DMS153 treated with DMSO at 0.1 percent for 48 hours (cell line): Measurements from ENCODE around the gene C1QTNF6.

Experiments
- DNase-seq: peaks from one replicate; lab custom pipeline; 2025; ENCODE audit not compliant: unreplicated experiment; lab: John Stamatoyannopoulos, UW

C1QTNF6 gene

DNA sequence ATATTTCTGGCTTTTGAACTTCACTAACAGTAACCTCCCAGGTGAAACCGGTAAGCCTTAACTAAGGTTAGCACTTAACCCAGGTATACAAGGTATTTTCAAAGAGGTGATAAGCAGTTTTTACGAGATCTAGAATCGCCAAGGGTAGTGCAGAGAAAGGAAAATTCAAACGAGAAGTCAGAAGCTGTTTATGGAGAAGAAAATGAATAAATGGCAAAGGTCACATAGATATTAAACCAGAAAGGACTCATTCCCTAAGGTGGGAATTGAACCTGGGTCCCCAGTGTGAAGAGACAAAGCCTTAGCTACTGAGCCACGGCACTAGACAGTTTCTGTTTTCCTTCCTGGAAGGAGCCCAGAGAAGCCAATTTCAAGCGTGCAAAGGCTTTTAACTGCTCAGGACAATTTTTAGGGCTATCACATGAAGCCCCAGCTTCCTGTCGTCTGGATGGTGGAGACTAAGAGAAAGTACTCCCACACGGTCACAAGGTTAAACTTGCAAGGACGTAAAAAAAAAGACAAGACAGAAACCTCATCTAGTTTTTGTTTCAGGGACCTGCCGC, 5.7 kb upstream of the C1QTNF6 start:
- DNase-seq = no peak

DNA sequence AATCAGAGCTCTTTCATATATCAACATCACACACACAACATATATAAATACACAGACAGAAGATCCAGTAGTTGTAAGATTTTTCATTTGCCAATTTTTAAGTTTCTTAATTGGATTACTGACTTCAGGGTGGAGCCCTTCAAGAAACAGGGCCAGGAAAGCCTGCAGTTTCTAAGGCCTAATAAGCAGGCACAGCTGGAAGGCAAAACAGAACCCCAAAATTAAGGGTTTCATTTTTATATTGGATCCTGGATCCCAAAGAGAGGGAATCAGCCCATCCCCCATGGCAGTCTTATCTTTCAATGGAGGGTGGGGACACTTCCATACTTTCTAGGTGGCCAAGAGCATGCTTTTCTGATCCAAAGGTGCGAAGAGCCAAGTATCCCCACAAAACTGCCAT, 4.7 kb upstream of the C1QTNF6 start:
- no peak for DNase-seq

DNA sequence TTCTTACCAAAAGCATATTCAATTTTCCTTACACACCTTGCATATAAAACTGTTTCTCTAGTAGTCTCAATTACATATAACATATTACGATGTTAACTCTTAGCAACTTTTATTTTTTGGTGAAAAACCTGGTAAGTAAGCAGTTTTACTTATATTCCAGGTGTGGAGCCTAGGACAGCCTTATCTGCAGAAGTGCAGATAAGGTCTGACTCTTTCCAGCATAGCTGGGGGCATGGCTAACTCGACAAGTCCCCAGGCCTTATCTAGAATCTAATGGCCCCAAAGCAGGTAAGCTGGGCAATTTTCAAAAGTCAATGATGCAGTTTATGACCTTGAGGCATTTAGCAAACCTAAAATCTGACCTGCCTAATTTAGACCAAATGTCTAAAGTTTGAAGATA, 4.2 kb upstream of the C1QTNF6 start:
- no peak for DNase-seq

DNA sequence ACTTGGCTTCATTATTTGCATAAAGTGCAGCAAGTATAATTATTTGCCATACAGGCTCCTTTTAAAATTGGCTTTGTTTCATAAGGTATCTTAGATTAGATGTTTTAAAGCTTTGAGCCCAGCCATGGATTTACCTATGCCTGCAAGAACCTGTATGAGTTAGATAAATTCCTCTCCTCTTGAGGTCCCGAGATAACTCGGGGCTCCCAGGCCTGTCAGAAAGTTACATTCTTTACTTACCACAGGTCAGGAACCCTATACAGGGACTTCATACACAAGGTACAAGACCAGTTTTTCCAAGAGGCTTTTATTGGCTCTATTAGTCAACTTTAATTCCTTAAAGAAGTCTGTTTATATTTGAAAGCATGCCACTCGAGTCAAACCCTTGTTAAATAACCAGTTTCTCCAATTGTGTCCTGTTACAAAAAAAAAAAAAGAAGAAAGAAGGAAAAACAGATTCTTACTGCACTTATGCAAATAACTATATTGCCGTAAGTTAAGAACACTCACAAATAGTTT, 2.3 kb upstream of the C1QTNF6 start:
- DNase-seq = no peak

DNA sequence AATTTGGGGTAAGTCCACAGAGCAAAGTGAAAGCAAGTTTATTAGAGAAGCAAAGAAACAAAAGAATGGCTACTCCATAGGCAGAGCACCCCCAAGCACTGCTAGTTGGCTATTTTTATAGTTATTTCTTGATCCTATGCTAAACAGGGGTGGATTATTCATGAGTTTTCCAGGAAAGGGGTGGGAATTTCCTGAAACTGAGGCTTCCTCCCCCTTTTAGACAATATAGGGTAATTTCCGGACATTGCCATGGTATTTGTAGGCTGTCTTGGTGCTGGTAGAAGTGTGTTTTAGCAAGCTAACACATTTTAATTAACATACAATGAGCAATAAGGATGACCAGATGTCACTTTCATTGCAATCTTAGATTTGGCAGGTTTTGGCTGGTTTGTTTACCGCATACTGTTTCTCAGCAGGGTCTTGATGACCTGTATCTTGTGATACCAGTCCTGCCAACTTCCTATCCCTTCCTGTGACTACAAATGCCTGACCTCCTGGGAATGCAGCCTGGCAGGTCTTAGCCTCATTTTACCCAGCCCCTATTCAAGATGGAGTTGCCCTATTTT, 937 bp upstream of the C1QTNF6 start:
- no peak for DNase-seq

DNA sequence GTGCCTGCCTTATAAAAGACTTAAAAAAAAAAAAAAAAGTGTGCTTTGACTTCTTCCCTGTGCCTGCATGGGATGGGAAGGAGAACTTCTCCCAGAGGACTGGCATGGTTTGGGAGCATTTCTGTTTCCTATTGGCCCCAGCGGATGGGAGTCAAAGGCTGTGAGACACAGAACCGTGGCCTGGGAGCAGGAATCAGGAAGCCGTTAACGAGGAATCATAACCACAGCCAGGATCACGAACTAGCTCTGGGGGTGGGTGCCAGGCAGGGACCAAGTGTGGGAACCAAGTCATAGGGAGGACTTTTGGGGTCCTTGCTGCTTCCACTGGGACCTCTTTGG, 526 bp downstream of the C1QTNF6 start:
- peak; percentile 31 for DNase-seq

DNA sequence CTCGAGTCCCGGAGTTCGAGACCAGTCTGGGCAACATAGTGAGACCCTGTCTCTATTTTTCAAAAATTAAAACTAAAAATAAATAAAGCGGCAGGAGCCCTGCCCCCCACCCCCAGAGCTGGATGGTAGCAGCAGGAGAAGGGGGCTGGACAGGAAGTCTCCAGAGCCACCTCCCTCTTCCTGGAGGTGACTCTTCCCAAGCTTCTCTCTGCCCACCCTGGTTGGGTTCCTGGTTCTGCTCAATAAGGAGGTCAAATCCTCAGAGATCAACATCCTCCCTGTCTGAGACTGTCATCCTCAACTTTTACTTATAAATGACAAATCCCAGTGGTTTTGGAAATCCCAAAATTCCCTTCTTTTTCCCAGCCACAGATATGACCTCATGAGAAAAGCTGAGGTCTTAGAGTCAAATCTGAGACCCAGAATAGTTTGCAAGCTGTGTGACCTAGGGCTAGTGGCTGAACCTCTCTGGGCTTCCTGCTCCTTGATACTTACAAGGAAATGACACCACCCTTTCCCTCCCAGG, 987 bp downstream of the C1QTNF6 start:
- DNase-seq = no peak

DNA sequence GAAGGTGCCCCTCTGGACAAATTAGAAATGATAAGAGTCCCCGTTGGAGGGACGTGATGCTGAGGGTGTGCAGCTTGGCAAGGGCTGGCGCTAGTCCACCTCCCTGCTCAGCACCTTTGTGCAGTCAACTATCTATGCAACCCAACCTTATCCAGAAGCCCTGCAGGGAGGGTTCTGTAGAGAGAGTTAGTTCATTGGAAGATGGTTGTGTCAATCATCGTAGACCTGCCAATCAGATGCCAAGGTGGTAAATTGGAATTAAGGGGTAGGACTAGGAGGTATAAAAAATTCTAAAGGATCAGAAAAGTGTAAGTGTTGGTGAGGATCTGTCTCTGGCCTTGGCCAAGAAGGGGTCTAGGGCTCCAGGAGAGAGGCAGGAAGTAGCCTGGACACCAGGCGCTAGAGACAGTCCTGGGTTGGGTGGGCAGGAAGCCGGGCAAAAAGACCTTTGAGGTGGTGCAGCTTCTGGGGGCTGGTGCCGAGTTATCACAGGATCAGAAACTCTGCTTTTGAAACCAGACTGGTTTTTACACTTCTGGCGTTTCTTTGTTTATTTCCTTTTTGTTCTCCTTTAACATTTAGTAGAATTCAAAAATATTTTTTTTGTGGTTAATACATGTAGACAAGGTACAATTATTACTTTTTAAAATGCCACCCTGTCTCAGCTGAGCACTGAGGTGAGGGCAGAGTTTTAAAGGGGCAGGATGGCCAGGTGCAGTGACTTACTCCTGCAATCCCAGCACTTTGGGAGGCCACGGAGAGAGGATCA, 1.6 kb downstream of the C1QTNF6 start:
- DNase-seq = peak; percentile 66

DNA sequence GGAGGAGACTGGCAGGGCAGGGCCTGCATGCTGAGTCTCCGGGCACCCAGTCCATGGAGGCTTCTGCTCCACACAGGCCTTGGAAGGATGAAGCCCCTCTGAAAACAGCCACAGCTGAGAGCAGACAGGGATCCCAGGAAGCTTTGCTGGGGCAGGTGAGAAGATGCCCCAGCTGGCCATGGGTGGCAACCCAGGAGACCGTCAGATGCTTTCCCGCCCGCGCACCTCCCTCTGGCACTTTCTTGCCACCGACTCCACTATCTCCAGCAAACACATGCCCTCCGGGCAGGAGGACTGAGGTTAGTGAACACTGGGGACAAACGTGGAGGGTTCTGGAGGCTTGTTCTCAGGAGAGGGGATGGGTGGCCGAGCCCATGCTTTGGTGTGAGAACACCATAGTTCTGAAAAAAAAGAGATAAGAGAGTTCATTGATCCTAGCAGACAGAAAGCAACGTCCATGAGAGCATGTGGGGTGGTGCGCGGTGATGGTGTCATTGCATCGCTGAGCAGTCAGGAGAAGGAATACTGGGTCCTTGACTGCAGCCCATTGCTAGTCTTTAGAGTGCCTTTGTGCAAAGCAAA, 2.3 kb downstream of the C1QTNF6 start:
- no peak for DNase-seq

DNA sequence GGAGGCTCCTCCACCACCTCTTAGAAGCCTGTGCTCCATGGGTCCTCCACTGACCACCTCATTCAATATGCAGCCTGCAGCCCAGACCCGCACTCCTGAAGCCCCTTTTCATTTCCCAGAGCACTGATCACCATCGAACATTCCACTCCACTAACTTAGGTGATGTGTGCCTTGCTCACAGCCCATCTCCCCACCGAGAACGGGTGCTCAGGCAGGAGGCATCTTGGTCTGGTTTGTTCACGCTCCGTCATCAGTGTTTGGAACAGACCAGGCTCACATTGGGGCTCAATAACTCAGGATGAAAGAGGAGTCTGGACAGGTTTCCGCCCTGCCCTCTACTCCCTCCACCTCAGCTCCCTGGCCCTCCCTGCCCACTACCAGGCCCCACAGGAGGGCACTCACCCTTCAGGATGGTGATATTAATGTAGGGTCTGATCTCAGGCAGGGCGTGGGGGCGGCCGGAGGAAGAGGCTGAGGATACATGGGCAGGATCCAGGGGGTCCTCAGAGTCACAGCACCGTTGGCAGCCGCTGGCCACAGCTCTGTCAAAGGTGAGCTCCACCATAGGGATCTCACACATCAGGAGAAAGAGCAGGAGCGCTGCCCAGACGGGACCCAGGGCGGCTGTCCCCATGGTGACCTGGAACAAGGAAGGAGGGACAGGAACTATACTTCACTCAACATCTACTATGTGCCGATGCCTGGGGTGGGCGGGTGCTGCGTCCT, 3.1 kb downstream of the C1QTNF6 start:
- DNase-seq = no peak

DNA sequence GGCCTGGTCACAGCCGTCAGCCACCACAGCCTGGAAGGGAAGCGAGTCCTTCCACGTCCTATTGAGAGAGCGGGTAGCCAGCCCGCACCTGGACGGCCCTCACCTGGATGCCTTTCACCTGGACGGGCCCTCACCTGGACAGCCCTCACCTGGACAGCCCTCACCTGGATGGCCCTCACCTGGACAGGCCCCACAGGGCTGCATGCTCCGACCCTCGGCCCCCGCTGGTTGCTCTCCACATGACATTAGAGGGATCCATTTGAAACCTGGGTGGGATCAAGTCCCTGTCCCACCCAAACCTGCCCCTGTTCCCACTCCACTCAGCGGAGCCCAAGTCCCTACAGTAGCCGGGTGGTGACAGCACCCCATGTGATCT, 3.7 kb downstream of the C1QTNF6 start:
- DNase-seq = no peak

DNA sequence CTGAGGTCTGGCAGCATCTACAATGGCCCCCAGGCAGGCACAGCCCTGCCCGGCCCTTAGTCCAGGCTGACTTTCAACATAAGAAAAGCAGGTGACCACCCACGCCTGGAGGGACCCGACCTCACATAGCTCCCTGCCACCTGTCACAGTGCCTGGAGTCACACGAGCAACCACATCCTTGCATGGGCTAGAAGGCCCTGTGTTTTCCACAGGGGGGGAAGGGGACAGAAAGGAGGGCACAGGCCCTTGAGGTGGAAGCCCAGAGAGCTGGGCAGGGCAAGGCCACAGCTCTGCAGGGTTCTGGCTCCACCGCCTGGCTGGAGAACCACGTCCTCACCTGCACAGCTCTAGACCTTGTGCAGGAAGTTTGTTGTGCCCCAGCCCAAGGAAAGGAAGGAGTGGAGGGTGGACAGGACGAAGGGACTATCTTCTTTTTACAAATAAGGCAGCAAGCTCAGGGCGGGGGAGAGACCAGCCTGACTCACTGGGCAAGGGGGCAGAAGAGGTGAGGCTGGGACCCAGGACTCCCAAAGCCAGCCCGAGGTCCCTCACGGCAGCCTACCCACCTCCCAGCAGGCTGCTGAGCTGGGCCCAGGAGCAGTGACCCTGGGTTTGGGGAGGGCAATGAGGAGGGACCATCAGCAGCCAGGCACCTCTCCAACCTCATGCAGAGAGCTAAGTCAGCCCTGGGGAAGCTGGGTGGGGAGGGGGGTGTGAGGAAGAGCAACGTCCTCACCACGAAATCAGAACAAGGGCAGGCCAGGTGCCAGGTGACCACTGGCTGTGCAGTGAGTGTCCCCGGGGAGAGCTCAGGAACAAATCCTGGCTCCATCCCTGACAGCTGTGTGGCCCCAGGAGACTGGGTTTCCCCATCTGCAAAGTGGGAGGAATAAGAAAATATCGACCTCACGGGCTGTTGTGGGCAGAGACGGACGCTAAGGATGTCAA, 4.3 kb downstream of the C1QTNF6 start:
- DNase-seq = no peak

DNA sequence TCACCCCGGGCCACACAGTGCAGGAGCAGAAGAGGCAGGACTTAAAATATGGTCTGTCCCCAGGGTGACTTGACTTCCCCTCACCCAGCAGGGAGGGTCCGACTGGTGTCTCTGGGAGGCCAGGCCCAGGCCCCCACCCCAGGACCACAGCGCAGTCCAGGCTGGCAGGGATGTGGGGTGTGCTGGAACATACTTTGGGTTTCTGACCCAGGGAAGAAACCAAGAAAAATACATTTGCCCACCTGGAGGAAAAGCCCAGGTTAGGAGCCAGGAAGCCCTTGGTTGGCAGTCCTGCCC, 5.2 kb downstream of the C1QTNF6 start:
- no peak for DNase-seq

DNA sequence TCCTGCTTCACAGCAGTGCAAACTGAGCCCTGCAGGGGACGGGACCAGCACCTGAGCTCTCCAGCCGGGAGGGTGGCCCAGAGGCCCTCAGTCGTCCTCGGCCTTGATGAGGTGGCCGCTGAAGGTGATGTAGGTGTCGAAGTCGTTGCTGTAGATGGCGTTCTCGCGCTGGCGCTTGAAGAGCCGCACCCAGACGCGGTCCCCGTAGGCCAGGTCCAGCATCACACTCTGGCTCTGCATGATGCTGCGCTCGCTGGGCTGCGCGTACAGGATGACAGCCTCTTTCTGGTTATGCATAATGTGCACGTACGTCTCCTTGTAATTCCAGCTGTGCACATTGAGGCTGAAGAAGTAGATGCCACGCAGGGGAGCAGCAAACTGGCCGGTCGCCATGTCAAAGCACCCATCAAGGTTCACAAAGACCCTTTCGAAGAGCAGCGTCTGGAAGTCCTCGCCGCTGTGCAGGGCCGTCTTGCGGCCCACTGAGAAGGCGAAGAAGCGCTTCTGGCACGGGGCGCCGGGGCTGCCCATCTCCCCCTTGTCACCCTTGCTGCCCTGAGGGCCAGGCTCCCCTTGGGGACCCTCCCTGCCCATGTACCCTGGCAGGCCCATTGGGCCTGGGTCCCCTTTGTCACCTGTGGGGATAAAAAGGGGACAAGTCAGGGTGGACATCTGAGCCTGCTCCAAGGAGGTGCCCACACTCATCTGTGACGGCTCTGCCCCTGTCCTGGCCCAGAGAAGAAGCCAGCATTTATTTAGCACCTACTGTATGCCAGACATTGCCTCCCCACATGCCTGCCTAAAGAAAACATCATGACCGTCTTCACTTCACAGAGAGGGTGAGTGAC, 5.7 kb downstream of the C1QTNF6 start:
- no peak for DNase-seq

DNA sequence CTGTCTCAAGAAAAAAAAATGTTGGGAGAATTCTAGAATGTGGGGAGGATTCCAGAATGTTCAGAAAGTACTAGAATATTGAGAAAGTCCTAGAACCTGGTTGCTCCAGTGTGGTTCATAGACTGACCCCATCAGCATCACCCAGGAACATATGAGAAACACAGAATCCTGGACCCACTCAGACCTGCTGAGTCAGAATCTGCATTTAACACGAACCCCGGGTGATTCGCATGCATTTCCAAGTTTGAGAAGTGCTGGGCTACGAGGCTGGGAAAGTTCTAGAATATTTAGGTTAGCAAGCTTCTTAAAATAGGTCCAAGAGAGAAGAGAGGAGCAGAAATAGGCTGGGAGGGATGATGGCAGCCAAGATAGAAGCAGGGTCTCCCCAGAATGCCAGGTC, 6.4 kb downstream of the C1QTNF6 start:
- DNase-seq = no peak

DNA sequence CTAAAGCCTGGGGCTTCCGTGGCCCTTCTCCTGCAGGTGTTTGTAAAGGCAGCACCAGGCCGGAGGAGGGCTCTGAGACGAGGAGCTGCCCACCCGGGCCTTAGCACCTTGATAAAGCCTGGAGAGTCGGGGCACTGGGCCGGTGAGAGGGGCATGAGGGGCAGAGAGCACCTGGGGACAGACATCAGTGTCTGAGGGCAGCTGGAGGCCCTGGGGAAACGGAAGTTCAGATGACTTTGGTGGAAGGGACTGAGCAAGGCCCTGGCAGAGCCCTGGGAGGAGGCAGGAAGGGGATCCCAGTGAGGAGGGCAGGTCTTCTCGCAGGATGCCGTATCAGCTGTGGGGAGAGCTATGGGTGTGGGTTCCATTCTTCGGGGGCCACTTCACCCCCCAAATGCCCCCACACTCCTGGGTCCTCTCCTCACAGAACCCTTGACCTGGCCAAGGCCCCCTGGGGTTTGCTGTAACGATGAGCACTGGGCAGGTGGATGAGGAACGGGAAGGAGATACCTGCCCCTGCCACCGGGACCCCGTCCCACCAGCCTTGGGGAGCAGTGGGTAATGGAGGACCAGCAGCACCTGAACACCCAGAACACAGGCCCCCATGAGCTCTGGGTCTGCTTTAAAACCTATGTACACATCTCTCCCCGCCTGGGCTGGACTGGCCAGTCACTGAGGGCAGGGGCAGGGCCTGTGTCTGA, 7.4 kb downstream of the C1QTNF6 start:
- no peak for DNase-seq

DNA sequence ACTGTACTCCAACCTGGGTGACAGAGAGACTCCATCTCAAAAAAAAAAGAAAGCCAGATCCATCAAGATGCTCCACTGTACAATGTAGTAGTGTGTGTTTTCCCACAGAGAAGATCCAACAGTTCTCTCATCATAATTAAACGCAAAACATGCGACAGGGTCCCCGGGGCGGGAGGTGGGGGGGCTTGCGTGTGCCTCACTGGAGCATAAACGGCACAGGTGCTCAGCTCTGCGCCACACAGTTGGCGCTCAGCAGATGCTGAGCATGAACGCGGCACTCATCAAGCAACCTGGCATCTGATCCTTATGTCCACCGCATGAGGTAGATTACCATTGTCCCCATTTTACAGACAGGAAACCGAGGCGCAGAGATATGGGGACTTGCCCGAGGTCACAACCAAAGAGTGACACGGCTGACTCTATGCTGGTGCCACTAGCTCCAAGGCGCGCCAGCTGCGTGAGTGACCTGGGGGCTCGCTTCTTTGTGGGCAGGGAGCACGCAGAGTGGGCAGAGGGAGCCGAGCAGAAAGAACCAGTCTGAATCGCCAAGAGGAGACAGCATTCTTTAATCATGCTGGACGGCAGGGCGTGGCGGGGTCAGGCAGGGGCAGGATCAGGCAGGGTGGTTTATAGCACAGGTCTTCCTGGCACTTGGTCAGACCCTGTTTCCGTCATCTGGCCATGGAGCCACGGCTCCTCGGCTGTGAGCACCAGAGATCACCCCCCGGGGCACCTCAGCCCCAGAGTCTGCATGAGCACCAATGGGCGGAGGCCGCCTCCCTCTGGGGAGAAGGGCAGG, 8.2 kb downstream of the C1QTNF6 start:
- DNase-seq = no peak

DNA sequence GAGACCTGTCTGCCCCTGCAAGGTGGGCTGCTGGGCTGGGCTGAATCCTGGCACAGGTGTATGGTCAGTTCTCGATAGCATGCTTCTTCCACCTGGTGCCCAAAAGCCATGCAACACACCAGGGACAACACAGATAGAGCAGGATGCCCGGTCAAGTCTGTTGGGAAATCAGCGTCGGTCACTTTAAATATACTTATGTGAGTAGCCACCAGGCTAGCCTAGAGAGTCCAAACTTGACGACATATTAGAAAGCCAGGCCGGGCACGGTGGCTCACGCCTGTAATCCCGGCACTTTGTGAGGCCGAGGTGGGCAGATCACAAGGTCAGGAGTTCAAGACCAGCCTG, 8.9 kb downstream of the C1QTNF6 start:
- no peak for DNase-seq
